Activated T-helper 1 cell treated with anti-CD3 and anti-CD28 coated beads, Interleukin-12 subunit alpha, Interleukin-12 subunit beta, Interleukin-2, Interleukin-4 antibody, amounts not matched to agents 30 ng/mL and 10 ng/mL and 1 ng/mL, durations not matched to agents 14 hours and 24 hours and 36 hours (primary cell): ENCODE data around the gene ZNF549. TPM values are rescaled to one million over a fixed set of nuclear protein-coding genes. Genes with fewer than 3 reads are reported as not detected.
"Not testable (repeated sequence)": the region's sequence is repeated elsewhere in the genome, so short reads cannot be mapped to it uniquely, and the experiment has no call there.

Experiments
- DNase-seq: peaks from one replicate; pipeline ENCODE4 v3.0.0; 2021; ENCODE audit warnings: low spot score
- H3K27ac Mint-ChIP-seq: one replicate; pipeline ENCODE4 v1.8.0; 2021; ENCODE audit warnings: mild to moderate bottlenecking, mixed read lengths
- H3K27me3 Mint-ChIP-seq: one replicate; pipeline ENCODE4 v1.8.0; 2022; ENCODE audit warnings: mild to moderate bottlenecking, moderate library complexity, mixed read lengths; ENCODE audit not compliant: insufficient read depth
- H3K36me3 Mint-ChIP-seq: one replicate; pipeline ENCODE4 v1.8.0; 2021; ENCODE audit warnings: low read depth, mixed read lengths
- H3K4me1 Mint-ChIP-seq: one replicate; pipeline ENCODE4 v1.8.0; 2021; ENCODE audit warnings: low read depth, mixed read lengths
- H3K4me3 Mint-ChIP-seq: one replicate; pipeline ENCODE4 v1.8.0; 2021; ENCODE audit warnings: mild to moderate bottlenecking, moderate library complexity, mixed read lengths
- H3K9me3 Mint-ChIP-seq: one replicate; pipeline ENCODE4 v1.8.0; 2021; ENCODE audit warnings: mixed read lengths
- intact Hi-C: fragments of 100-400 bp; cut with micrococcal nuclease; formaldehyde crosslinking; loops from one replicate; pipeline ENCODE4 v1.15.1; 2024
- total RNA-seq: library from RNA; stranded (reverse); gene quantifications from 2 replicates; pipeline ENCODE4 v1.2.3, GENCODE V29; 2022

ZNF549 gene
- total RNA-seq, result 3.6 and 4.2 TPM in 2 replicates

DNA sequence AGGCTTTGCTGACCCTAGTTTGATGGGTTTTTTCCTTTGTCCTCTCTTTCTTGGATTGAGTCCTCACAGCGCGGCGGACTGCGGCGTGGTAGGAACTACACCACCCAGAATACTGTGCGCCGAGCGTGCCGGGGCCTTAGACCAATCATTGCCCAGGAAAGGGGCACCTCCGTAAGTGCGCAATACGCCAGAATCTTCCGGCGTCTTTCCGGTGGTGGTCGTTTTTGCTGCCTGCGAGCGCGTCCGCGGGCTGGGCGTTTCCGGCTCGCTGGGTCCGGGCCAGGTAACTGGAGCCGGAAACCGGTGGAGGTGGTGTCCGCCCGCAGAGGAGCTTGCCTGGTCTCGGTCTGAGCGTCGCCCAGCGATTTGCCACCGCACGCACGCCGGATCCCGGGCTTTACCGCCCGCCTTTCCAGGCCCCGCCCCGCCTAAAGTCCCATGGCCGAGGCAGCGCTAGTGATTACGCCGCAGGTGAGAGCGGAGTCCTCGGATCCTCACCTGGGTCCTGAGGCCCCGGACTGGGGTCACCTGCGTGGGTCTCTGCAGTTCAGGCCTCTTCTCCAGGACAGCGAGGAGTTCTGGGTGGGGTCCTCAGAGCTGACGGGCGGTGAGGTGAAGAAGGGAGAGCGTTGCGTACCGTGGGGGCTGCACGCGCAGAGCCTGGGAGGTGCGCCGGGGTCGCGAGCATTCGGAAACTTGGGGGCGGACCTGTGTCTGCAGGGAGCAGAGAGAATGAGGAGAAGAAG lies at the start of gene ZNF549:
Gene ZNF549 (plus strand): TSS at position 221 of the 746 bp plus-strand sequence. CDS start 218 bp downstream, at position 439.
- Mint-ChIP-seq H3K27ac (peak within 1 kb of the TSS; percentile 76), H3K27me3 (peaks cover 2% of the 10 kb centered on the region), H3K36me3 (peaks cover 22% of the 10 kb centered on the region), H3K4me1 (peaks cover 20% of the 10 kb centered on the region), H3K4me3 (peak within 1 kb of the TSS; percentile 93), H3K9me3 (peaks cover 73% of the 10 kb centered on the region)
- peak; percentile 85 for DNase-seq
- intact Hi-C loops, result loop anchor here (1.0 to 5.0 kb wide), 11 partner anchors 28 to 778 kb away; partner anchors contain the start of genes ERVK3-1, ZNF17, ZNF304 and ZNF416

DNA sequence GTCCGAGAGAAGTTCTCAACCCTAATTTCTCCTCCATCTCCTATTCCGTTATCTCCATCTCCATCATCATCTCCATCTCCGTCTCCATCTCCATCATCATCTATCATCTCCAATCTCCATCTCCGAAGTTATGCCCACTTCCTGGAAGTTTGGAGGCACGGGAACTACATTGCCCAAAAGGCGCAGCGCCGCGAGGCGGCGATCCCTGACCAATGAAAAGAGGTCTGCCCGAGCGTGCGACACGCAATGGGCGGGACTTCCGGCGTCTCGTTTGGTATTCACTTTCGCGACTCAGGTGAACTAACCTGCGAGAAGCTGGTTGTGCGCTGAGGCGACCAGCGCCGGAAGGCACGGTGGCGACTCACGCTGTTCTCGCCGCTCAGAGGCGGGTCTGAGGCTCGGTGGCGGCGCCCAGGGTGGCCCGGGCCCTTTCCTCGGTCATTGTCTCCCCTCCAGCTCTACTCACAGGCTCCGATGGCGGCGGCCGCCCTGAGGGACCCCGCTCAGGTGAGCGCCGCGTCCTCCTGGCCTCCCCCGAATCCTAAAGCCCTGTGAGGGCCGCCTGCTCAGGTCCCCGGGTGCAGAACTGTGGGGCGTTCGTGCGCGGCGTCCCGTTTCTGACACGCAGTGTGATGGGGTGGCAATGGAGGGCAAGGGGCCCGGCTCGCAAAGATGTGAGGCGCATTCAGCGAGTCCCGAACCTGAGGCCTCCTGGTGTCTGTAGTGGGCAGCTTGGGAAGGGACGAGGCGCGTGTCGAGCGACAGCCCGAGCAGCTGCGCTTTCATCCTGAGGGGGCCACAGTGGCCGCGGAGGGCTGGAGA lies 39.5 kb upstream of the ZNF549 start, which contains the start of gene ZNF419:
Gene ZNF419 (plus strand): TSS at position 274 of the 822 bp plus-strand sequence. CDS start 201 bp downstream, at position 475.
- Mint-ChIP-seq H3K9me3 (peaks cover 48% of the 10 kb centered on the region), H3K4me3 (peak within 1 kb of the TSS; percentile 76), H3K4me1 (peaks cover 16% of the 10 kb centered on the region), H3K27ac (peak within 1 kb of the TSS; percentile 59), H3K36me3 (peaks cover 27% of the 10 kb centered on the region)
- intact Hi-C loops, result loop anchor here (1.0 to 5.0 kb wide), 11 partner anchors 10 to 695 kb away; partner anchors contain the start of genes TRAPPC2B, ZNF17, ZNF211 and ZNF264
- not testable (repeated sequence) for H3K27me3 Mint-ChIP-seq
- peak; percentile 89 for DNase-seq

DNA sequence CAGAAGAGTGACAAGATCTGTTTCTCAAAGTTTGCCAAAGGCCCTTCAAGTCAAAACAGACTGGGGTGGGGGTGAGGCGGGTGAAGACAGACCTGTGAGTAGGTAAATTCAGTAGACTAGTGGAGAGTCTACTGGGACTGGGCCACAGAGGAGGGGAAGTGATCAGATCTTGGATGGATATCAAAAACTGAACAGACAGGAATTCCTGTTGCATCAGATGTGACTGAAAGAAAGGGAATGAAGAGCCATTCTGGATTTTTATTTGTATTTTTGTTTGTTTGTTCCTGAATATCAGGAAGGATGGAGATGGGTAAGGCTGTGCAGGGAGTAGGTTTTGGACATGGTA lies 38.9 kb upstream of the ZNF549 start:
- not testable (repeated sequence) for DNase-seq, H3K27me3 Mint-ChIP-seq
- peak overlapping the region; percentile 59 for H3K27ac Mint-ChIP-seq
- peaks cover 32% of the 10 kb centered on the region for H3K36me3 Mint-ChIP-seq
- H3K4me3 Mint-ChIP-seq, result peak overlapping the region; percentile 76
- intact Hi-C loops, result loop anchor here (5.0 kb wide), 2 partner anchors 296 to 694 kb away; partner anchors contain the start of genes ZNF264 and ZNF274
- peaks cover 52% of the 10 kb centered on the region for H3K9me3 Mint-ChIP-seq
- H3K4me1 Mint-ChIP-seq, result peaks cover 16% of the 10 kb centered on the region

DNA sequence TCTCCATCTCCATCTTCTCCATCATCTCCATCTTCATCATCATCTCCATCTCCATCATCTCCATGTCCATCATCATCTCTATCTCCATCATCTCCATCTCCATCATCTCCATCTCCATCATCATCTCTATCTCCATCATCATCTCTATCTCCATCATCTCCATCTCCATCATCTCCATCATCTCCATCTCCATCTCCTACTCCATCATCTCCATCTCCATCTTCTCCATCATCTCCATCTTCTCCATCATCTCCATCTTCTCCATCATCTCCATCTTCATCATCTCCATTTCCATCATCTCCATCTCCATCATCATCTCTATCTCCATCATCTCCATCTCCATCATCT lies 27.9 kb upstream of the ZNF549 start:
- peaks cover 44% of the 10 kb centered on the region for H3K36me3 Mint-ChIP-seq
- not testable (repeated sequence) for DNase-seq, H3K27me3 Mint-ChIP-seq
- peaks cover 22% of the 10 kb centered on the region for H3K4me1 Mint-ChIP-seq
- H3K4me3 Mint-ChIP-seq, result peak overlapping the region; percentile 81
- peaks cover 68% of the 10 kb centered on the region for H3K9me3 Mint-ChIP-seq
- H3K27ac Mint-ChIP-seq, result peak overlapping the region; percentile 87
- intact Hi-C loops, result loop anchor here (1.0 to 2.0 kb wide), 10 partner anchors 12 to 941 kb away; partner anchors contain the start of genes ZNF132, ZNF17, ZNF419 and ZNF460

DNA sequence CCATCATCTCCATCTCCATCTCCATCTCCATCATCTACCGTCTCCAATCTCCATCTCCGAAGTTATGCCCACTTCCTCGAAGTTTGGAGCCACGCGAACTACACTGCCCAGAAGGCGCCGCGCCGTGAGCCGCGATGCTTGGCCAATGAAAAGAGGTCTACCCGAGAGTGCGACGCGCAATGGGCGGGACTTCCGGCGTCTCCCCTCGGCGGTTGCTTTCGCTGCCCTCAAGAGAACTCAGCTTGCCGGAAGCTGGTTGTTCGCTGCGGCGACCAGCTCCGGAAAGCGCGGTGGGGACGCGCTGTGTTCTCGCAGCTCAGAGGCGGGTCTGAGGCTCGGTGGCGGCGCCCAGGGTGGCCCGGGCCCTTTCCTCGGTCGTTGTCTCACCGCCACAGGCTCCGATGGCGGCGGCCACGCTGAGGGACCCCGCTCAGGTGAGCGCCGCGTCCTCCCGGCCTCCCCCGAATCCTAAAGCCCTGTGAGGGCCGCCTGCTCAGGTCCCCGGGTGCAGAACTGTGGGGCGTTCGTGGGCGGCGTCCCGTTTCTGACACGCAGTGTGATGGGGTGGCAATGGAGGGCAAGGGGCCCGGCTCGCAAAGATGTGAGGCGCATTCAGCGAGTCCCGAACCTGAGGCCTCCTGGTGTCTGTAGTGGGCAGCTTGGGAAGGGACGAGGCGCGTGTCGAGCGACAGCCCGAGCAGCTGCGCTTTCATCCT lies 27.3 kb upstream of the ZNF549 start, which contains the start of gene ZNF773:
Gene ZNF773 (plus strand): TSS at position 259 of the 716 bp plus-strand sequence. CDS start 143 bp downstream, at position 402.
- Mint-ChIP-seq H3K4me3 (peak within 1 kb of the TSS; percentile 81), H3K9me3 (peaks cover 63% of the 10 kb centered on the region), H3K36me3 (peaks cover 44% of the 10 kb centered on the region), H3K4me1 (peaks cover 22% of the 10 kb centered on the region), H3K27ac (peak within 1 kb of the TSS; percentile 87)
- H3K27me3 Mint-ChIP-seq, result not testable (repeated sequence)
- peak; percentile 93 for DNase-seq
- intact Hi-C loops, result loop anchor here (1.0 to 2.0 kb wide), 10 partner anchors 13 to 940 kb away; partner anchors contain the start of genes ZNF132, ZNF17, ZNF419 and ZNF460

DNA sequence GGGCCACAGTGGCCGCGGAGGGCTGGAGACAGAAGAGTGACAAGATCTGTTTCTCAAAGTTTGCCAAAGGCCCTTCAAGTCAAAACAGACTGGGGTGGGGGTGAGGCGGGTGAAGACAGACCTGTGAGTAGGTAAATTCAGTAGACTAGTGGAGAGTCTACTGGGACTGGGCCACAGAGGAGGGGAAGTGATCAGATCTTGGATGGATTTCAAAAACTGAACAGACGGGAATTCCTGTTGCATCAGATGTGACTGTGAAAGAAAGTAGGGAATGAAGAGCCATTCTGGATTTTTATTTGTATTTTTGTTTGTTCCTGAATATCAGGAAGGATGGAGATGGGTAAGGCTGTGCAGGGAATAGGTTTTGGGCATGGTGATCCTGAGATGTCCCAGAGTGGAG lies 26.8 kb upstream of the ZNF549 start:
- Mint-ChIP-seq H3K27ac (peak overlapping the region; percentile 44), H3K4me1 (peaks cover 22% of the 10 kb centered on the region), H3K36me3 (peaks cover 46% of the 10 kb centered on the region), H3K9me3 (peaks cover 62% of the 10 kb centered on the region), H3K4me3 (peak overlapping the region; percentile 81)
- DNase-seq, intact Hi-C loops, H3K27me3 Mint-ChIP-seq: not testable (repeated sequence)

DNA sequence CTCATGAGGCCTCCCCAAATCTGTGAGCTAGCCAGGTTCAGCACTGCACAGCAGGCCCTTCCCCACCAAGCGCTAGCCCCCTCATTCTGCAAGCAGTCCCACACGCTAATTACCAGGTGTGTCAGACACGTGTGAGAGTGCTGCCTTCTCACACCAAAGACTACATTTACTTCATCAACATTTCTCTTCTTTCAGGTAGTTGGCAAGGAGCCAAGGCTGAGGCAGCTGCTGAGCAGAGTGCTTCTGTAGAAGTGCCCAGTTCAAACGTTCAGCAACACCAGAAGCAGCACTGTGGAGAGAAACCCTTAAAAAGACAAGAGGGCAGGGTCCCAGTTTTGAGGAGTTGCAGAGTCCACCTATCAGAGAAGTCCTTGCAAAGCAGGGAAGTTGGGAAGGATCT lies 21.0 kb upstream of the ZNF549 start:
- Mint-ChIP-seq H3K36me3 (peaks cover 69% of the 10 kb centered on the region), H3K27me3 (no peaks in the 10 kb centered on the region), H3K27ac (no peak overlapping the region), H3K4me1 (peaks cover 7% of the 10 kb centered on the region), H3K4me3 (no peak overlapping the region), H3K9me3 (peaks cover 73% of the 10 kb centered on the region)
- DNase-seq, result no peak
- intact Hi-C loops, result no loop called here

DNA sequence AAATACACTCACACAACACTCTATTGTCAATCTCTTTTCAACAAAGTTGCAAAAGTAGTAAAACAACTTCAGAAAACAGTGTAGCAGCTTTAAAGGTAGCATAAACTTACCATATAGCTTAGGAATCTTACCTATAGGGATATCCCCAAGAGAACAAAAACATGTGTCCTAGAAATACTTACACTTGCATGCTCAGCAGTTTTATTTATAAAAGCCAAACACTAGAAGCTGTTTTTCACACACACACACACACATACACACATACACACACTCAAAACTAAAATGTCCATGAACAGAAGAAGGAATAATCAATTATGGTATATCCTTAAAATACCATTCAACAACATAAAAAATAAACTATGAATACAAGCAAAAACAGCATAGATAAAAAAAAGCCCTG lies 15.7 kb upstream of the ZNF549 start:
- no peaks in the 10 kb centered on the region for H3K27me3 Mint-ChIP-seq
- DNase-seq, result no peak
- H3K36me3 Mint-ChIP-seq, result peaks cover 57% of the 10 kb centered on the region
- H3K4me3 Mint-ChIP-seq, result no peak overlapping the region
- H3K4me1 Mint-ChIP-seq, result no peaks in the 10 kb centered on the region
- no peak overlapping the region for H3K27ac Mint-ChIP-seq
- H3K9me3 Mint-ChIP-seq, result peaks cover 67% of the 10 kb centered on the region
- intact Hi-C loops, result no loop called here

DNA sequence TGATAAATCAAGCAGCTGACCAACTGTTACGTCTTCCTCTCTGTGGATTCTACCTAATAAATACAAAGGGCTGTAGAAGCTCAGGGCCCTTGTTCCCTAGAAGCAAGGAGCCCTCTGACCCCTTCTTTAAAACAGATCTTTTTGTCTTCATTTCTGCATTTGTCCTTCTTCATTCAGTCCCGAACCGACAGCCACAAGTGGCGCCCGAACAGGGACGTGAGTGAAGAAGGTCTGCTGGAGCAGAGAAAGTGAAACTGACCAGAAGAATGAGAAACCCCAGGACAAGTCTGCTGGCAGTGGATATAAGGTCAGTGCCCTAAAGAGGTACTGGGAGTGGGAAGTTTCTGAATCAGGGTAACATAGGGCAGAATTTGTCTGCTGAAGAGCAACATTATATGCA lies 14.3 kb upstream of the ZNF549 start:
- Mint-ChIP-seq H3K4me3 (no peak overlapping the region), H3K4me1 (no peaks in the 10 kb centered on the region), H3K27ac (no peak overlapping the region), H3K36me3 (peaks cover 46% of the 10 kb centered on the region), H3K9me3 (peaks cover 66% of the 10 kb centered on the region), H3K27me3 (no peaks in the 10 kb centered on the region)
- intact Hi-C loops, result no loop called here
- no peak for DNase-seq

DNA sequence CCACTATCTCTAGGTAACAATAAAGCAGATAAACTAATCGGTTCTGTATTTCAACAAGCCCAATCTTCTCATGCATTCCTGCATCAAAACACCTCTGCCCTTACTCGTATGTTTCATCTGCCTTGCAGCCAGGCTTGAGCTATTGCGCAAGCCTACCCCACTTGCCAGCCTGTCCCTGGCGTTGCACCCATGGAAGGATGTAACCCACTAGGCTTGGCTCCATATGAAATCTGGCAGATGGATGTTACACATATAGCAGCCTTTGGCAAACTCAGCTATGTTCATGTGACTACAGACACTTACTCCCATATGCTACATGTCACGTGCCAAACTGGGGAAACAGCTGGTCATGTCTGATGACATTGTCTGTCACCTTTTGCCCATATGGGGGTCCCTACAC lies 11.9 kb upstream of the ZNF549 start:
- H3K27me3 Mint-ChIP-seq, result no peaks in the 10 kb centered on the region
- intact Hi-C loops, result no loop called here
- peaks cover 60% of the 10 kb centered on the region for H3K9me3 Mint-ChIP-seq
- H3K36me3 Mint-ChIP-seq, result peaks cover 35% of the 10 kb centered on the region
- H3K4me3 Mint-ChIP-seq, result no peak overlapping the region
- no peak for DNase-seq
- no peak overlapping the region for H3K27ac Mint-ChIP-seq
- H3K4me1 Mint-ChIP-seq, result no peaks in the 10 kb centered on the region

DNA sequence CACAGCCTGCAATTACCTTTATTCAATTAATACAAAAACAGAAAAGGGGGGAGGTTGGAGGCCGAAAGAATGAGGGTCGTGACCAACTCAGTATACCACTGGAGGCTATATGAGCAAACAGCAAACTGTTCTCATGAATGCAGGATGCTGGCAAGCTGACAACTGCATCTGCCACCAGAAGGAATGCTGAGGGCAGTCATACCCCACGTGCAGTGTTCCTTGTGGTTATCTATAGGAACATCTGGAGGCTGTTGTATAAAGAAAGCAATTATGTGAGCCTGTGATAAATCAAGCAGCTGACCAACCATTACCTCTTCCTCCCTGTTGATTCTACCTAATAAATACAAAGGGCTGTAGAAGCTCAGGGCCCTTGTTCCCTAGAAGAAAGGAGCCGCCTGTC lies 9.1 kb upstream of the ZNF549 start:
- intact Hi-C loops, DNase-seq, H3K27me3 Mint-ChIP-seq, H3K27ac Mint-ChIP-seq, H3K4me1 Mint-ChIP-seq, H3K4me3 Mint-ChIP-seq: not testable (repeated sequence)
- Mint-ChIP-seq H3K36me3 (peaks cover 25% of the 10 kb centered on the region), H3K9me3 (peaks cover 58% of the 10 kb centered on the region)

DNA sequence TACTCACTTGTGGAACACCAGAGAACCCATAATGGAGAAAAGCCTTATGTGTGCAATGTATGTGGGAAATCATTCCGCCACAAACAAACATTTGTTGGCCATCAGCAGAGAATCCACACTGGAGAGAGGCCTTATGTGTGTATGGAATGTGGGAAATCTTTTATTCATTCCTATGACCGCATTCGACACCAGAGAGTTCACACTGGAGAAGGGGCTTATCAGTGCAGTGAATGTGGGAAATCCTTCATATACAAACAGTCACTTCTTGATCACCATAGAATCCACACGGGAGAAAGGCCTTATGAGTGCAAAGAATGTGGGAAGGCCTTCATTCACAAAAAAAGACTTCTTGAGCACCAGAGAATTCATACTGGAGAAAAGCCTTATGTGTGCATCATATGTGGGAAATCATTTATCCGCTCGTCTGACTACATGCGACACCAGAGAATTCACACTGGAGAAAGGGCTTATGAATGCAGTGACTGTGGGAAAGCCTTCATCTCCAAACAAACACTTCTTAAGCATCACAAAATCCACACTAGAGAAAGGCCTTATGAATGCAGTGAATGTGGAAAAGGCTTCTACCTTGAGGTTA lies 10.9 kb downstream of the ZNF549 start:
- DNase-seq, result no peak
- peaks cover 94% of the 10 kb centered on the region for H3K9me3 Mint-ChIP-seq
- intact Hi-C loops, result no loop called here
- no peaks in the 10 kb centered on the region for H3K4me1 Mint-ChIP-seq
- no peak overlapping the region for H3K4me3 Mint-ChIP-seq
- no peak overlapping the region for H3K27ac Mint-ChIP-seq
- H3K36me3 Mint-ChIP-seq, result peaks cover 83% of the 10 kb centered on the region
- no peaks in the 10 kb centered on the region for H3K27me3 Mint-ChIP-seq
